NCI-H2196 treated with DMSO at 0.1 percent for 48 hours (cell line): Measurements from ENCODE around the gene DEDD.

Experiments used
- DNase-seq: peaks from one replicate; lab custom pipeline; 2025; ENCODE audit not compliant: unreplicated experiment; lab: John Stamatoyannopoulos, UW

DEDD gene

GRCh38 chr1:161076410-161076809 lies 56.1 kb downstream of the DEDD start:
- DNase-seq, result no peak

- no peak for DNase-seq
Measured at GRCh38 chr1:161074676-161075368, 57.6 kb downstream of the DEDD start.

- DNase-seq, result no peak
Measured at GRCh38 chr1:161073474-161074121, 58.9 kb downstream of the DEDD start.

GRCh38 chr1:161072751-161073449 lies 59.6 kb downstream of the DEDD start:
- DNase-seq, result no peak

GRCh38 chr1:161071886-161072371 lies 60.5 kb downstream of the DEDD start:
- no peak for DNase-seq
